CD14-positive monocyte (primary cell): ENCODE data around the gene PPARG. TPM values are rescaled to one million over a fixed set of nuclear protein-coding genes. Genes with fewer than 3 reads are reported as not detected.

Experiments used
- DNase-seq, 3 donors: peaks; one replicate each; pipeline ENCODE4 v3.0.0-alpha.2; 2011 to 2022
- H2AFZ ChIP-seq: 2 replicates; pipeline ENCODE4 v1.6.0; 2012; ENCODE audit warnings: mild to moderate bottlenecking, low read depth, low read length, inconsistent platforms; ENCODE audit not compliant: insufficient read depth, poor library complexity, severe bottlenecking
- H3K27ac ChIP-seq, 2 donors: 1 replicate in 1 of 2; 2 replicates in 1 of 2; pipeline ENCODE4 v1.5.1; 2012 to 2013; ENCODE audit warnings: low read length in 2 of 2, control low read depth in 1 of 2, inconsistent platforms in 1 of 2, low read depth in 1 of 2, mild to moderate bottlenecking in 1 of 2
- H3K27me3 ChIP-seq, 2 donors: one replicate each; pipeline versions ENCODE4 v1.6.0 to v1.6.1; 2011 to 2013; ENCODE audit warnings: low read length in 2 of 2; ENCODE audit not compliant: control insufficient read depth in 2 of 2, insufficient read depth in 2 of 2
- H3K36me3 ChIP-seq, 2 donors: replicated peaks in 1 of 2; 1 replicate in 1 of 2; 2 replicates in 1 of 2; pipeline versions ENCODE4 v1.5.1 to v1.6.1; 2012 to 2013; ENCODE audit warnings: low read length in 2 of 2, control low read depth in 1 of 2, inconsistent platforms in 1 of 2, mild to moderate bottlenecking in 1 of 2; ENCODE audit not compliant: insufficient read depth in 2 of 2, control insufficient read depth in 1 of 2
- H3K4me1 ChIP-seq, 2 donors: 1 replicate in 1 of 2; 2 replicates in 1 of 2; pipeline versions ENCODE4 v1.5.1 to v1.6.1; 2012 to 2013; ENCODE audit warnings: low read length in 2 of 2, control low read depth in 1 of 2, inconsistent platforms in 1 of 2, mild to moderate bottlenecking in 1 of 2, moderate library complexity in 1 of 2; ENCODE audit not compliant: insufficient read depth in 2 of 2, control insufficient read depth in 1 of 2
- H3K4me2 ChIP-seq: replicated peaks from 2 replicates; pipeline ENCODE3; 2012; ENCODE audit warnings: low read length, moderate library complexity, mild to moderate bottlenecking; ENCODE audit not compliant: poor library complexity, severe bottlenecking; ENCODE audit errors: extremely low read depth
- H3K4me3 ChIP-seq, 3 experiments: fragments of 200-600 bp in 1 of 3; sonication (generic) in 1 of 3; replicated peaks in 1 of 3; 1 replicate in 2 of 3; 2 replicates in 1 of 3; pipeline ENCODE4 v1.5.1; 2011 to 2013; ENCODE audit warnings: low read length in 3 of 3, mild to moderate bottlenecking in 3 of 3, control low read depth in 2 of 3, low read depth in 2 of 3, inconsistent platforms in 1 of 3, moderate library complexity in 1 of 3
- H3K79me2 ChIP-seq: 2 replicates; pipeline ENCODE4 v1.6.0; 2012; ENCODE audit warnings: mild to moderate bottlenecking, control low read depth, inconsistent platforms, low read length, moderate library complexity; ENCODE audit not compliant: insufficient read depth
- H3K9ac ChIP-seq: 2 replicates; pipeline ENCODE4 v1.6.0; 2017; ENCODE audit warnings: low read length, mild to moderate bottlenecking; ENCODE audit not compliant: insufficient read depth, poor library complexity, severe bottlenecking
- H3K9me3 ChIP-seq, 2 donors: replicated peaks in 1 of 2; 1 replicate in 1 of 2; 2 replicates in 1 of 2; pipeline versions ENCODE4 v1.5.1 to v1.6.1; 2012 to 2013; ENCODE audit warnings: low read length in 2 of 2, control low read depth in 1 of 2; ENCODE audit not compliant: control insufficient read depth in 1 of 2, insufficient read depth in 1 of 2
- H4K20me1 ChIP-seq: 2 replicates; pipeline ENCODE4 v1.6.0; 2012; ENCODE audit warnings: mild to moderate bottlenecking, low read length, control low read depth, moderate library complexity; ENCODE audit not compliant: insufficient read depth
- H3K27ac Mint-ChIP-seq, 7 donors: one replicate each; pipeline ENCODE4 v1.8.0; 2020; ENCODE audit warnings: mild to moderate bottlenecking in 7 of 7, mixed read lengths in 7 of 7, moderate library complexity in 6 of 7, inconsistent platforms in 2 of 7
- H3K27me3 Mint-ChIP-seq, 3 donors: one replicate each; pipeline ENCODE4 v1.8.0; 2021 to 2022; ENCODE audit warnings: low read depth in 3 of 3, mild to moderate bottlenecking in 3 of 3, mixed read lengths in 3 of 3, moderate library complexity in 3 of 3, inconsistent platforms in 1 of 3
- H3K36me3 Mint-ChIP-seq, 2 donors: one replicate each; pipeline ENCODE4 v1.8.0; 2020; ENCODE audit warnings: mixed read lengths in 2 of 2, inconsistent platforms in 1 of 2, mild to moderate bottlenecking in 1 of 2
- H3K4me1 Mint-ChIP-seq: one replicate; pipeline ENCODE4 v1.8.0; 2020; ENCODE audit warnings: mild to moderate bottlenecking, mixed read lengths
- H3K4me3 Mint-ChIP-seq, 2 donors: one replicate each; pipeline ENCODE4 v1.8.0; 2020; ENCODE audit warnings: mild to moderate bottlenecking in 2 of 2, mixed read lengths in 2 of 2, moderate library complexity in 1 of 2
- H3K9me3 Mint-ChIP-seq, 7 donors: one replicate each; pipeline ENCODE4 v1.8.0; 2020 to 2022; ENCODE audit warnings: mixed read lengths in 7 of 7, mild to moderate bottlenecking in 6 of 7, moderate library complexity in 6 of 7, inconsistent platforms in 2 of 7
- WGBS: methylation state at CpG from one replicate; pipeline ENCODE4 v1.1.5; 2013; ENCODE audit warnings: missing lambda C conversion rate; ENCODE audit not compliant: insufficient coverage; 5-methylcytosine and 5-hydroxymethylcytosine counted together
- intact Hi-C, 2 donors: fragments of 100-400 bp; cut with micrococcal nuclease; formaldehyde crosslinking; loops; one replicate each; pipeline versions ENCODE4 v1.15.0 to v1.15.1; 2023
- polyA plus RNA-seq, 3 donors: library from polyadenylated mRNA; depleted of rRNA in 1 of 3; unstranded in 2 of 3; stranded (reverse) in 1 of 3; fragments of 300-500 nt in 2 of 3; fragments of >200 nt in 1 of 3; fragmentation: Illumina TruSeq in 2 of 3; gene quantifications; 1 replicate in 2 of 3; 2 replicates in 1 of 3; pipeline ENCODE4 v1.2.3, GENCODE V29; 2012 to 2021
- TF ChIP-seq, protein P1 (sequence below): fragments of 200-600 bp; IDR thresholded peaks from one replicate; pipeline ENCODE4 v1.8.0; 2022; ENCODE audit warnings: antibody characterized with exemption, mild to moderate bottlenecking

The PPARG gene
- polyA plus RNA-seq, 3 donors: 0.56 to 2.0 (median 0.97) TPM

DNA sequence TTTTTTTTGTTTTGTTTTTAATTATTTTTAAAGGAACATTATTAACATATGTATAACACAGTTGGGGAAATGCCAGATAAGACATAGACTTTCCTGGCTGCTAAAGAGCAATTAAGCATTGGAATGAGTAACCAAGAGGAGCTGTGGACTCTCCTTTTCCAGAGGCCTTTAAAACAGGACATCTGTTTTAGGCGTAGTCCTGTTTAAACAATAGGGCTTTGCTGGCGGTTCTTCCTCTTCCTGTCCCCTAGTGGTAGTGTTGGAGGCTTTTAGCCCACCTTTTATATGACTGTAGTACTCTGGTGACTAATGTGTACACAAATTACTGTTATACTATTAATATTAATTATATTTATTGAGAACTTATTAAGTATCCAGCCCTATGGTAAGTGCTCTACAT, 81.9 kb downstream of the PPARG start:
- H3K79me2 ChIP-seq: no peaks in the 10 kb centered on the region
- Mint-ChIP-seq H3K4me3 (no peak overlapping the region), H3K9me3 (peaks cover 0 to 11% (median 6%) of the 10 kb centered on the region in 7 donors), H3K27ac (no peak overlapping the region), H3K4me1 (peaks cover 8% of the 10 kb centered on the region), H3K36me3 (no peaks in the 10 kb centered on the region), H3K27me3 (peaks cover 2 to 11% (median 3%) of the 10 kb centered on the region in 3 donors)
- H3K4me3 ChIP-seq: no peak overlapping the region
- no peaks in the 10 kb centered on the region for H4K20me1 ChIP-seq
- peak in 2 of 3 donors; percentile 18 to 24 for DNase-seq
- H3K4me2 ChIP-seq: no peak overlapping the region
- H3K9me3 ChIP-seq: peaks cover 0 to 4% of the 10 kb centered on the region in 2 donors
- TF ChIP-seq, protein P1, sequence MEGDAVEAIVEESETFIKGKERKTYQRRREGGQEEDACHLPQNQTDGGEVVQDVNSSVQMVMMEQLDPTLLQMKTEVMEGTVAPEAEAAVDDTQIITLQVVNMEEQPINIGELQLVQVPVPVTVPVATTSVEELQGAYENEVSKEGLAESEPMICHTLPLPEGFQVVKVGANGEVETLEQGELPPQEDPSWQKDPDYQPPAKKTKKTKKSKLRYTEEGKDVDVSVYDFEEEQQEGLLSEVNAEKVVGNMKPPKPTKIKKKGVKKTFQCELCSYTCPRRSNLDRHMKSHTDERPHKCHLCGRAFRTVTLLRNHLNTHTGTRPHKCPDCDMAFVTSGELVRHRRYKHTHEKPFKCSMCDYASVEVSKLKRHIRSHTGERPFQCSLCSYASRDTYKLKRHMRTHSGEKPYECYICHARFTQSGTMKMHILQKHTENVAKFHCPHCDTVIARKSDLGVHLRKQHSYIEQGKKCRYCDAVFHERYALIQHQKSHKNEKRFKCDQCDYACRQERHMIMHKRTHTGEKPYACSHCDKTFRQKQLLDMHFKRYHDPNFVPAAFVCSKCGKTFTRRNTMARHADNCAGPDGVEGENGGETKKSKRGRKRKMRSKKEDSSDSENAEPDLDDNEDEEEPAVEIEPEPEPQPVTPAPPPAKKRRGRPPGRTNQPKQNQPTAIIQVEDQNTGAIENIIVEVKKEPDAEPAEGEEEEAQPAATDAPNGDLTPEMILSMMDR: no peak
- H2AFZ ChIP-seq: no peak overlapping the region
- intact Hi-C loops: no loop called here
- H3K36me3 ChIP-seq: no peaks in the 10 kb centered on the region
- no CpG with 5 or more reads among the region's 2 CpGs for WGBS
- H3K27ac ChIP-seq: no peak overlapping the region
- no peaks in the 10 kb centered on the region for H3K27me3 ChIP-seq
- H3K9ac ChIP-seq: no peak overlapping the region
- H3K4me1 ChIP-seq: no peaks in the 10 kb centered on the region

DNA sequence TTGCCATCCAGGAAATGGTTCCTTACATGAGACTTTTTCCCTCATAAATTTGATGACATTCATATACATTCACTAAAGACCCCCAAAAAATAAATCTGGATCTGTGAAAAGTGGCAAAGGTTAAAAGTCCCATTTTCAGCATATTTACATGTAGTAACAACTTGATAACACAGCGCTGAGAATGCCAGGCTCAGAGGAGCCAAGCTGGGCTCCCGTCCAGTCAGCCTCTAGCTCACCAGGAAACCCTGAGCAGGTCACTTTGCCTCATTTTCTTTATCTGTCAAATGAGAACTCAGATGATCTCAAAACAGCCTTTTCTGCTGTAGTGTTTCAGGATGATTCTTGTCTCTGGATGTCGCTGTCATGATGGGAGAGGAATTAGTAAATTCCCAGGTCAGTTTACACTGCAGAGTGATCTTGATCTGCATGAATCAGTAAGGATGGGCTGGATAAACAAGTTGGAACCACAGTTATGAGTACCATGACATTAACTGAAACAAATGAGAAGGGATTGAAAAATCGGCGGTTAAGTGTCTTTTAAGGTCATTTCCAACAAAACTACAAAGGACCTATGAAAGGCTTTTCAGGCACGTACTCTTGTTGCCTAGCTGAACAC, 82.8 kb downstream of the PPARG start:
- intact Hi-C loops: no loop called here
- Histone ChIP-seq H3K4me2 (no peak overlapping the region), H3K9me3 (no peaks in the 10 kb centered on the region), H3K4me3 (no peak overlapping the region), H3K27ac (no peak overlapping the region), H3K4me1 (no peaks in the 10 kb centered on the region), H3K9ac (no peak overlapping the region), H2AFZ (no peak overlapping the region), H3K36me3 (no peaks in the 10 kb centered on the region), H3K79me2 (no peaks in the 10 kb centered on the region), H3K27me3 (no peaks in the 10 kb centered on the region), H4K20me1 (no peaks in the 10 kb centered on the region)
- H3K27me3 Mint-ChIP-seq: peaks cover 2 to 16% (median 3%) of the 10 kb centered on the region in 3 donors
- peaks cover 8% of the 10 kb centered on the region for H3K4me1 Mint-ChIP-seq
- H3K27ac Mint-ChIP-seq: peak overlapping the region in 2 of 7 donors; percentile 10 to 12
- H3K36me3 Mint-ChIP-seq: no peaks in the 10 kb centered on the region
- no peak overlapping the region for H3K4me3 Mint-ChIP-seq
- TF ChIP-seq, protein P1: no peak
- WGBS: 100% methylated on average over 3 of the region's 6 CpGs
- DNase-seq: no peak
- peaks cover 0 to 4% (median under 1%) of the 10 kb centered on the region in 7 donors for H3K9me3 Mint-ChIP-seq
